Measurements from ENCODE around the gene RRP9. TPM values are rescaled to one million over a fixed set of nuclear protein-coding genes. Genes with fewer than 3 reads are reported as not detected.
A peak's percentile ranks its signal among the peaks of the same experiment; 100 is the strongest.

The RRP9 gene
- total RNA-seq, 2 experiments from 2014 or later = 17.7 to 19.2 TPM

- Mint-ChIP-seq H3K36me3 (peaks cover 2% of the 10 kb centered on the region), H3K27ac (no peak overlapping the region), H3K4me3 (no peak overlapping the region), H3K4me1 (peaks cover 2% of the 10 kb centered on the region), H3K27me3 (peaks cover 34% of the 10 kb centered on the region), H3K9me3 (no peaks in the 10 kb centered on the region)
- DNase-seq (no peak), ATAC-seq (ENCODE audit: low read depth) (no peak)
- POLR2A ChIA-PET = interaction anchor here (0.6 kb wide), 1 partner anchor 21 kb away, joined by 3 read pairs; no protein-coding TSS in a partner anchor
Observed at GRCh38 chr3:51958603-51959521, 17.2 kb upstream of the RRP9 start.

GRCh38 chr3:51957520-51958205 lies 16.0 kb upstream of the RRP9 start:
- H3K36me3 Mint-ChIP-seq = peaks cover 2% of the 10 kb centered on the region
- POLR2A ChIA-PET = interaction anchor here (1.6 kb wide), 1 partner anchor 15 kb away, joined by 8 read pairs; no protein-coding TSS in a partner anchor
- H3K4me1 Mint-ChIP-seq = peaks cover 3% of the 10 kb centered on the region
- no peak overlapping the region for H3K27ac Mint-ChIP-seq
- ATAC-seq (ENCODE audit: low read depth) = no peak
- DNase-seq = no peak
- H3K9me3 Mint-ChIP-seq = no peaks in the 10 kb centered on the region
- peaks cover 43% of the 10 kb centered on the region for H3K27me3 Mint-ChIP-seq
- no peak overlapping the region for H3K4me3 Mint-ChIP-seq

GRCh38 chr3:51955893-51956770 lies 14.4 kb upstream of the RRP9 start:
- Mint-ChIP-seq H3K27ac (no peak overlapping the region), H3K4me3 (peak overlapping the region; percentile 19), H3K27me3 (peaks cover 41% of the 10 kb centered on the region), H3K4me1 (peaks cover 3% of the 10 kb centered on the region), H3K36me3 (peaks cover 2% of the 10 kb centered on the region), H3K9me3 (no peaks in the 10 kb centered on the region)
- peak; percentile 59 for ATAC-seq (ENCODE audit: low read depth)
- POLR2A ChIA-PET = interaction anchor here (1.6 kb wide), 1 partner anchor 13 kb away, joined by 8 read pairs; no protein-coding TSS in a partner anchor
- DNase-seq = peak; percentile 60

GRCh38 chr3:51955175-51955892 lies 13.6 kb upstream of the RRP9 start, which contains the start of gene GPR62:
GPR62 (plus strand) TSS chr3:51955381; CDS start chr3:51955653, 272 bp downstream.
- H3K9me3 Mint-ChIP-seq = no peaks in the 10 kb centered on the region
- POLR2A ChIA-PET = no interaction called here
- H3K4me1 Mint-ChIP-seq = peaks cover 3% of the 10 kb centered on the region
- H3K4me3 Mint-ChIP-seq = no peak within 1 kb of the TSS
- DNase-seq = no peak
- H3K36me3 Mint-ChIP-seq = peaks cover 2% of the 10 kb centered on the region
- ATAC-seq (ENCODE audit: low read depth) = no peak
- no peak within 1 kb of the TSS for H3K27ac Mint-ChIP-seq
- H3K27me3 Mint-ChIP-seq = peaks cover 40% of the 10 kb centered on the region

- Mint-ChIP-seq H3K36me3 (peaks cover 2% of the 10 kb centered on the region), H3K4me3 (no peak overlapping the region), H3K4me1 (peaks cover 3% of the 10 kb centered on the region), H3K27me3 (peaks cover 40% of the 10 kb centered on the region), H3K27ac (no peak overlapping the region), H3K9me3 (no peaks in the 10 kb centered on the region)
- DNase-seq = no peak
- POLR2A ChIA-PET = interaction anchor here (1.9 kb wide), 1 partner anchor 13 kb away, joined by 6 read pairs; the partner anchor contains the start of gene RRP9
- no peak for ATAC-seq (ENCODE audit: low read depth)
Observed at GRCh38 chr3:51954713-51955112, 13.0 kb upstream of the RRP9 start.

- Mint-ChIP-seq H3K4me3 (no peak overlapping the region), H3K36me3 (peaks cover 2% of the 10 kb centered on the region), H3K27ac (no peak overlapping the region), H3K27me3 (peaks cover 40% of the 10 kb centered on the region), H3K4me1 (peaks cover 3% of the 10 kb centered on the region), H3K9me3 (no peaks in the 10 kb centered on the region)
- ATAC-seq (ENCODE audit: low read depth) (no peak), DNase-seq (no peak)
- POLR2A ChIA-PET = interaction anchor here (1.9 kb wide), 1 partner anchor 13 kb away, joined by 6 read pairs; the partner anchor contains the start of gene RRP9
Observed at GRCh38 chr3:51954105-51954504, 12.4 kb upstream of the RRP9 start.

- Mint-ChIP-seq H3K27ac (no peak overlapping the region), H3K36me3 (peaks cover 2% of the 10 kb centered on the region), H3K27me3 (peaks cover 40% of the 10 kb centered on the region), H3K4me3 (no peak overlapping the region), H3K9me3 (no peaks in the 10 kb centered on the region), H3K4me1 (peaks cover 3% of the 10 kb centered on the region)
- POLR2A ChIA-PET = interaction anchor here (1.9 kb wide), 1 partner anchor 12 kb away, joined by 6 read pairs; the partner anchor contains the start of gene RRP9
- ATAC-seq (ENCODE audit: low read depth) (no peak), DNase-seq (no peak)
Observed at GRCh38 chr3:51953445-51953844, 11.7 kb upstream of the RRP9 start.

GRCh38 chr3:51950899-51951298 lies 9.2 kb upstream of the RRP9 start:
- no peaks in the 10 kb centered on the region for H3K9me3 Mint-ChIP-seq
- DNase-seq (no peak), ATAC-seq (ENCODE audit: low read depth) (no peak)
- peaks cover 29% of the 10 kb centered on the region for H3K27me3 Mint-ChIP-seq
- H3K36me3 Mint-ChIP-seq = no peaks in the 10 kb centered on the region
- peaks cover 2% of the 10 kb centered on the region for H3K4me1 Mint-ChIP-seq
- H3K27ac Mint-ChIP-seq = no peak overlapping the region
- H3K4me3 Mint-ChIP-seq = no peak overlapping the region
- POLR2A ChIA-PET = no interaction called here

- peak; percentile 4 for DNase-seq
- Mint-ChIP-seq H3K4me3 (no peak overlapping the region), H3K9me3 (no peaks in the 10 kb centered on the region), H3K27ac (no peak overlapping the region), H3K4me1 (peaks cover 4% of the 10 kb centered on the region), H3K36me3 (no peaks in the 10 kb centered on the region), H3K27me3 (peaks cover 16% of the 10 kb centered on the region)
- POLR2A ChIA-PET = no interaction called here
- ATAC-seq (ENCODE audit: low read depth) = no peak
Observed at GRCh38 chr3:51949121-51949520, 7.4 kb upstream of the RRP9 start.

- H3K4me1 Mint-ChIP-seq = peaks cover 5% of the 10 kb centered on the region
- no peak overlapping the region for H3K4me3 Mint-ChIP-seq
- DNase-seq (peak; percentile 15), ATAC-seq (ENCODE audit: low read depth) (no peak)
- H3K36me3 Mint-ChIP-seq = no peaks in the 10 kb centered on the region
- H3K27ac Mint-ChIP-seq = no peak overlapping the region
- POLR2A ChIA-PET = no interaction called here
- peaks cover 6% of the 10 kb centered on the region for H3K27me3 Mint-ChIP-seq
- no peaks in the 10 kb centered on the region for H3K9me3 Mint-ChIP-seq
Observed at GRCh38 chr3:51948016-51948580, 6.4 kb upstream of the RRP9 start.

GRCh38 chr3:51947215-51947900 lies 5.7 kb upstream of the RRP9 start:
- Mint-ChIP-seq H3K27me3 (peaks cover 2% of the 10 kb centered on the region), H3K36me3 (no peaks in the 10 kb centered on the region), H3K27ac (no peak overlapping the region), H3K4me1 (peaks cover 7% of the 10 kb centered on the region), H3K9me3 (no peaks in the 10 kb centered on the region), H3K4me3 (no peak overlapping the region)
- ATAC-seq (ENCODE audit: low read depth) (no peak), DNase-seq (peak; percentile 18)
- POLR2A ChIA-PET = no interaction called here

Data from activated naive CD8-positive, alpha-beta T cell treated with anti-CD3 and anti-CD28 coated beads, Interleukin-2, amount 10 ng/mL, durations not matched to agents 7 days and 5 days (primary cell).